IMR-90 (cell line): ENCODE measurements around the gene SLC33A1. TPM values are rescaled to one million over a fixed set of nuclear protein-coding genes. Genes with fewer than 3 reads are reported as not detected.

Experiments
- ATAC-seq: fragments of 200-7000 bp; cut with Tn5 transposase; 2 replicates; pipeline ENCODE4 v1.9.1; 2020; ENCODE audit warnings: low read depth, mild to moderate bottlenecking, moderate library complexity
- BruUV-seq: library from RNA; stranded (reverse); fragments of 400-500 nt; replicated peaks from 2 replicates; lab custom pipeline; 2021; lab: Mats Ljungman, UMichigan
- CTCF ChIA-PET: fragments of 300-600 bp; formaldehyde crosslinking; extraction: SDS; loops from one replicate; lab custom pipeline; 2021; ENCODE audit warnings: antibody characterized with exemption; lab: Yijun Ruan, JAX
- POLR2A ChIA-PET: fragments of 300-600 bp; sonication (Branson Sonifier 250); formaldehyde crosslinking; loops from one replicate; lab custom pipeline; 2022; ENCODE audit warnings: antibody characterized with exemption; ENCODE audit not compliant: unreplicated experiment; lab: Charles Lee
- DNase-seq: peaks from one replicate; pipeline ENCODE4 v3.0.0; 2013
- H2AFZ ChIP-seq: replicated peaks from 2 replicates; pipeline ENCODE3; 2013; ENCODE audit warnings: low read length, mild to moderate bottlenecking; ENCODE audit not compliant: poor library complexity
- H2AK5ac ChIP-seq: 2 replicates; pipeline ENCODE4 v1.6.1; 2013; ENCODE audit warnings: low read depth, low read length, inconsistent platforms
- H2AK9ac ChIP-seq: replicated peaks from 2 replicates; pipeline ENCODE3; 2013; ENCODE audit warnings: mild to moderate bottlenecking, low read depth, low read length, moderate library complexity; ENCODE audit not compliant: poor library complexity
- H2BK120ac ChIP-seq: 2 replicates; pipeline ENCODE4 v1.6.1; 2013; ENCODE audit warnings: low read depth, low read length, inconsistent platforms
- H2BK15ac ChIP-seq: 3 replicates; pipeline ENCODE4 v1.6.1; 2013; ENCODE audit warnings: low read depth, low read length, inconsistent platforms
- H2BK20ac ChIP-seq: 2 replicates; pipeline ENCODE4 v1.6.1; 2013; ENCODE audit warnings: low read depth, mild to moderate bottlenecking, inconsistent platforms, low read length, moderate library complexity
- H2BK5ac ChIP-seq: 2 replicates; pipeline ENCODE4 v1.6.1; 2013; ENCODE audit warnings: mild to moderate bottlenecking, low read depth, low read length, inconsistent platforms; ENCODE audit not compliant: poor library complexity, severe bottlenecking
- H3K14ac ChIP-seq: replicated peaks from 2 replicates; pipeline ENCODE4 v1.6.1; 2013; ENCODE audit warnings: low read depth, low read length, inconsistent platforms
- H3K18ac ChIP-seq: 2 replicates; pipeline ENCODE4 v1.6.1; 2013; ENCODE audit warnings: low read depth, low read length, control low read depth
- H3K23ac ChIP-seq: 2 replicates; pipeline ENCODE4 v1.6.1; 2013; ENCODE audit warnings: low read depth, low read length, inconsistent platforms
- H3K27ac ChIP-seq: 2 replicates; pipeline ENCODE4 v1.5.1; 2013; ENCODE audit warnings: mild to moderate bottlenecking, control low read depth, low read length; ENCODE audit not compliant: insufficient read depth
- H3K27me3 ChIP-seq: 2 replicates; pipeline ENCODE4 v1.6.1; 2013; ENCODE audit warnings: low read length; ENCODE audit not compliant: control insufficient read depth, insufficient read depth
- H3K36me3 ChIP-seq: 2 replicates; pipeline ENCODE4 v1.6.1; 2013; ENCODE audit warnings: low read length, mixed read lengths; ENCODE audit not compliant: control insufficient read depth, insufficient read depth
- H3K4ac ChIP-seq: 2 replicates; pipeline ENCODE4 v1.6.1; 2013; ENCODE audit warnings: low read depth, low read length, inconsistent platforms
- H3K4me1 ChIP-seq: 2 replicates; pipeline ENCODE4 v1.6.1; 2013; ENCODE audit warnings: low read length, mixed read lengths; ENCODE audit not compliant: control insufficient read depth, insufficient read depth
- H3K4me2 ChIP-seq: 2 replicates; pipeline ENCODE4 v1.6.1; 2013; ENCODE audit warnings: low read depth, mild to moderate bottlenecking, control low read depth, low read length, moderate library complexity
- H3K4me3 ChIP-seq: 2 replicates; pipeline ENCODE4 v1.5.1; 2013; ENCODE audit warnings: low read depth, mild to moderate bottlenecking, control low read depth, low read length, moderate library complexity; ENCODE audit not compliant: insufficient read depth
- H3K56ac ChIP-seq: 2 replicates; pipeline ENCODE4 v1.6.1; 2013; ENCODE audit warnings: low read length, inconsistent platforms; ENCODE audit not compliant: insufficient read depth; ENCODE audit errors: extremely low read depth
- H3K79me1 ChIP-seq, 2 experiments: 2 replicates each; pipeline ENCODE4 v1.6.1; 2013; ENCODE audit warnings: low read length in 2 of 2, inconsistent platforms in 1 of 2, low read depth in 1 of 2
- H3K9ac ChIP-seq: 2 replicates; pipeline ENCODE4 v1.6.1; 2013; ENCODE audit warnings: low read depth, low read length, control low read depth
- H3K9me1 ChIP-seq: 2 replicates; pipeline ENCODE4 v1.6.1; 2013; ENCODE audit warnings: low read length, inconsistent platforms; ENCODE audit not compliant: insufficient read depth
- H3K9me3 ChIP-seq: 2 replicates; pipeline ENCODE4 v1.6.1; 2013; ENCODE audit warnings: low read length; ENCODE audit not compliant: control insufficient read depth, insufficient read depth
- H4K20me1 ChIP-seq: 2 replicates; pipeline ENCODE4 v1.6.1; 2013; ENCODE audit warnings: low read length, inconsistent platforms; ENCODE audit not compliant: insufficient read depth
- H4K5ac ChIP-seq: 2 replicates; pipeline ENCODE4 v1.6.1; 2013; ENCODE audit warnings: mild to moderate bottlenecking, low read depth, low read length, control low read depth
- H4K8ac ChIP-seq, 2 experiments: 2 replicates each; pipeline ENCODE4 v1.6.1; 2013; ENCODE audit warnings: low read depth in 2 of 2, low read length in 2 of 2, control low read depth in 1 of 2, inconsistent platforms in 1 of 2
- H4K91ac ChIP-seq: 2 replicates; pipeline ENCODE4 v1.6.1; 2013; ENCODE audit warnings: low read depth, low read length, inconsistent platforms; ENCODE audit not compliant: insufficient read depth
- BHLHE40 ChIP-seq: fragments of 150-350 bp; IDR thresholded peaks from 2 replicates; pipeline ENCODE4 v1.6.1; 2016; ENCODE audit warnings: mild to moderate bottlenecking, low read depth, low read length
- CEBPB ChIP-seq: IDR thresholded peaks from 2 replicates; pipeline ENCODE4 v1.6.1; 2012; ENCODE audit warnings: low read depth, low read length, improper control_type of control experiment
- CHD1 ChIP-seq: IDR thresholded peaks from 2 replicates; pipeline ENCODE4 v1.6.1; 2012; ENCODE audit warnings: low read depth, low read length, improper control_type of control experiment
- FOS ChIP-seq: fragments of 150-350 bp; IDR thresholded peaks from 2 replicates; pipeline ENCODE4 v1.6.1; 2016; ENCODE audit warnings: low read depth, low read length
- MAFK ChIP-seq: IDR thresholded peaks from 2 replicates; pipeline ENCODE4 v1.6.1; 2012; ENCODE audit warnings: low read depth, low read length, improper control_type of control experiment
- MAZ ChIP-seq: IDR thresholded peaks from 2 replicates; pipeline ENCODE4 v1.6.1; 2012; ENCODE audit warnings: low read depth, mild to moderate bottlenecking, low read length, improper control_type of control experiment, moderate library complexity, borderline replicate concordance
- MXI1 ChIP-seq: IDR thresholded peaks from 2 replicates; pipeline ENCODE4 v1.6.1; 2012; ENCODE audit warnings: low read depth, mild to moderate bottlenecking, low read length, moderate library complexity, borderline replicate concordance
- NFE2L2 ChIP-seq: fragments of 150-350 bp; IDR thresholded peaks from 2 replicates; pipeline ENCODE4 v1.6.1; 2016; ENCODE audit warnings: low read depth, mild to moderate bottlenecking, low read length
- POLR2A ChIP-seq: IDR thresholded peaks from 2 replicates; pipeline ENCODE4 v1.6.1; 2012; ENCODE audit warnings: mild to moderate bottlenecking, low read depth, low read length
- RAD21 ChIP-seq: IDR thresholded peaks from 2 replicates; pipeline ENCODE4 v1.6.1; 2012; ENCODE audit warnings: low read length, improper control_type of control experiment
- RCOR1 ChIP-seq: IDR thresholded peaks from 2 replicates; pipeline ENCODE4 v1.6.1; 2012; ENCODE audit warnings: mild to moderate bottlenecking, low read length, improper control_type of control experiment; ENCODE audit not compliant: insufficient replicate concordance
- RFX5 ChIP-seq: IDR thresholded peaks from 2 replicates; pipeline ENCODE4 v1.8.0; 2012; ENCODE audit warnings: low read depth, mild to moderate bottlenecking, low read length, moderate library complexity
- SMC3 ChIP-seq: fragments of 150-350 bp; IDR thresholded peaks from 2 replicates; pipeline ENCODE4 v1.6.1; 2016; ENCODE audit warnings: low read depth, mild to moderate bottlenecking, antibody characterized with exemption, low read length, moderate library complexity
- dilution Hi-C: fragments of 300-500 bp; cut with HindIII; formaldehyde crosslinking; loops from one replicate; pipeline ENCODE4 v1.14.3; 2018; ENCODE audit warnings: low sequenced_read_pairs; ENCODE audit not compliant: unreplicated experiment
- in situ Hi-C: fragments of 300-500 bp; cut with MboI; formaldehyde crosslinking; loops from 3 replicates; pipeline ENCODE4 v1.14.3; 2019; ENCODE audit warnings: low sequenced_read_pairs, inconsistent platforms, mixed read lengths
- intact Hi-C: fragments of 100-400 bp; cut with micrococcal nuclease; formaldehyde crosslinking; loops from 2 replicates; pipeline ENCODE4 v1.10.0; 2022
- polyA plus RNA-seq, 3 experiments: library from polyadenylated mRNA; depleted of rRNA; stranded (reverse); fragments of >200 nt; gene quantifications; 2 replicates each; pipeline ENCODE4 v1.2.3, GENCODE V29; 2012; ENCODE audit warnings: low replicate concordance in 1 of 3
- total RNA-seq: library from RNA; depleted of rRNA; stranded (reverse); fragments of >200 nt; gene quantifications from 2 replicates; pipeline ENCODE4 v1.2.3, GENCODE V29; 2012
- TF ChIP-seq, protein P1 (sequence below): fragments of 150-350 bp; IDR thresholded peaks from 2 replicates; pipeline ENCODE4 v1.6.1; 2017; ENCODE audit warnings: mild to moderate bottlenecking, antibody characterized with exemption, low read length, low read depth
- TF ChIP-seq, protein P2 (sequence below): fragments of 150-350 bp; IDR thresholded peaks from 2 replicates; pipeline ENCODE4 v1.6.1; 2016; ENCODE audit warnings: low read depth, mild to moderate bottlenecking, low read length, moderate library complexity, borderline replicate concordance
- TF ChIP-seq, protein P3 (sequence below): conservative IDR thresholded peaks from 2 replicates; pipeline ENCODE4 v1.5.1; 2012; ENCODE audit warnings: mild to moderate bottlenecking, low read depth, low read length, improper control_type of control experiment

The SLC33A1 gene
- total and polyA plus RNA-seq, 2 of the 4 experiments (the other 2 are of a cell fraction): 12.9 to 32.4 TPM

DNA sequence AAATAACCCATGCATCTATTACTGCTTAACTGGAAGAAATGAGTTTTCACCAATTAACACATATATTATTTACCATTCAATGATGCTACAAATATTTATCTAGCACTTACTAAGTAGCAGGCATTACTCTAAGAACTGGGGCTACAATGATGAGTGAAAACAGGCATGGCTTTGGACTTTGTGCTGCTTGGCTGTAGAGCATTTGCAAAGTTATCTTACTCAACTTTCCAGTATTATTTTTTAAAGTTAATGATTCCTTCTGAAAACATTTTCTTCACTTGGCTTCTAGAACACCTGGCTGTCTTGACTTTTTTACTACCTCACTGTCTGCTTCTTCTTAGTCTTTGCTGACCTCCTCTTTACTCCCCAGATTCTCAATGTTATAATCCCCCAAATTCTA, 49.9 kb downstream of the SLC33A1 start:
- H3K27ac ChIP-seq: no peak overlapping the region
- H2BK20ac ChIP-seq: no peak overlapping the region
- no peak for ATAC-seq
- CTCF ChIA-PET: no interaction called here
- no peak overlapping the region for H2AFZ ChIP-seq
- H3K23ac ChIP-seq: no peak overlapping the region
- H3K4me2 ChIP-seq: no peak overlapping the region
- no peak overlapping the region for H4K5ac ChIP-seq
- intact Hi-C loops: no loop called here
- H3K4me3 ChIP-seq: no peak overlapping the region
- H4K8ac ChIP-seq: no peak overlapping the region
- no peak overlapping the region for H3K14ac ChIP-seq
- H4K20me1 ChIP-seq: no peaks in the 10 kb centered on the region
- dilution Hi-C loops: no loop called here
- no peaks in the 10 kb centered on the region for H3K79me1 ChIP-seq
- H3K36me3 ChIP-seq: no peaks in the 10 kb centered on the region
- BruUV-seq: no TSS peak
- H3K9ac ChIP-seq: no peak overlapping the region
- H2BK5ac ChIP-seq: no peak overlapping the region
- POLR2A ChIA-PET: no interaction called here
- in situ Hi-C loops: no loop called here
- no peaks in the 10 kb centered on the region for H3K9me1 ChIP-seq
- H3K9me3 ChIP-seq: no peaks in the 10 kb centered on the region
- no peaks in the 10 kb centered on the region for H3K4me1 ChIP-seq
- H2AK5ac ChIP-seq: no peak overlapping the region
- TF ChIP-seq MXI1 (no peak), BHLHE40 (no peak), MAFK (no peak), CHD1 (no peak), RFX5 (no peak), CEBPB (no peak), FOS (no peak), RAD21 (no peak), NFE2L2 (no peak), RCOR1 (no peak), POLR2A (no peak), SMC3 (no peak), MAZ (no peak)
- TF ChIP-seq, protein P1, sequence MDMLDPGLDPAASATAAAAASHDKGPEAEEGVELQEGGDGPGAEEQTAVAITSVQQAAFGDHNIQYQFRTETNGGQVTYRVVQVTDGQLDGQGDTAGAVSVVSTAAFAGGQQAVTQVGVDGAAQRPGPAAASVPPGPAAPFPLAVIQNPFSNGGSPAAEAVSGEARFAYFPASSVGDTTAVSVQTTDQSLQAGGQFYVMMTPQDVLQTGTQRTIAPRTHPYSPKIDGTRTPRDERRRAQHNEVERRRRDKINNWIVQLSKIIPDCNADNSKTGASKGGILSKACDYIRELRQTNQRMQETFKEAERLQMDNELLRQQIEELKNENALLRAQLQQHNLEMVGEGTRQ: no peak
- TF ChIP-seq, protein P2, sequence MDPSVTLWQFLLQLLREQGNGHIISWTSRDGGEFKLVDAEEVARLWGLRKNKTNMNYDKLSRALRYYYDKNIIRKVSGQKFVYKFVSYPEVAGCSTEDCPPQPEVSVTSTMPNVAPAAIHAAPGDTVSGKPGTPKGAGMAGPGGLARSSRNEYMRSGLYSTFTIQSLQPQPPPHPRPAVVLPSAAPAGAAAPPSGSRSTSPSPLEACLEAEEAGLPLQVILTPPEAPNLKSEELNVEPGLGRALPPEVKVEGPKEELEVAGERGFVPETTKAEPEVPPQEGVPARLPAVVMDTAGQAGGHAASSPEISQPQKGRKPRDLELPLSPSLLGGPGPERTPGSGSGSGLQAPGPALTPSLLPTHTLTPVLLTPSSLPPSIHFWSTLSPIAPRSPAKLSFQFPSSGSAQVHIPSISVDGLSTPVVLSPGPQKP: no peak
- TF ChIP-seq, protein P3, sequence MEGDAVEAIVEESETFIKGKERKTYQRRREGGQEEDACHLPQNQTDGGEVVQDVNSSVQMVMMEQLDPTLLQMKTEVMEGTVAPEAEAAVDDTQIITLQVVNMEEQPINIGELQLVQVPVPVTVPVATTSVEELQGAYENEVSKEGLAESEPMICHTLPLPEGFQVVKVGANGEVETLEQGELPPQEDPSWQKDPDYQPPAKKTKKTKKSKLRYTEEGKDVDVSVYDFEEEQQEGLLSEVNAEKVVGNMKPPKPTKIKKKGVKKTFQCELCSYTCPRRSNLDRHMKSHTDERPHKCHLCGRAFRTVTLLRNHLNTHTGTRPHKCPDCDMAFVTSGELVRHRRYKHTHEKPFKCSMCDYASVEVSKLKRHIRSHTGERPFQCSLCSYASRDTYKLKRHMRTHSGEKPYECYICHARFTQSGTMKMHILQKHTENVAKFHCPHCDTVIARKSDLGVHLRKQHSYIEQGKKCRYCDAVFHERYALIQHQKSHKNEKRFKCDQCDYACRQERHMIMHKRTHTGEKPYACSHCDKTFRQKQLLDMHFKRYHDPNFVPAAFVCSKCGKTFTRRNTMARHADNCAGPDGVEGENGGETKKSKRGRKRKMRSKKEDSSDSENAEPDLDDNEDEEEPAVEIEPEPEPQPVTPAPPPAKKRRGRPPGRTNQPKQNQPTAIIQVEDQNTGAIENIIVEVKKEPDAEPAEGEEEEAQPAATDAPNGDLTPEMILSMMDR: no peak
- H3K4ac ChIP-seq: no peak overlapping the region
- H4K91ac ChIP-seq: no peak overlapping the region
- H2BK120ac ChIP-seq: no peak overlapping the region
- no peak for DNase-seq
- no peak overlapping the region for H2BK15ac ChIP-seq
- H3K18ac ChIP-seq: no peak overlapping the region
- no peaks in the 10 kb centered on the region for H3K27me3 ChIP-seq
- no peak overlapping the region for H2AK9ac ChIP-seq
- no peak overlapping the region for H3K56ac ChIP-seq
